WTC11 (cell line): ENCODE measurements around the gene PIGX.
"Not testable (repeated sequence)": the region's sequence is repeated elsewhere in the genome, so short reads cannot be mapped to it uniquely, and the experiment has no call there.

Experiments used
- ATF1 ChIP-seq: sonication (generic); formaldehyde crosslinking; IDR thresholded peaks from 2 replicates; pipeline ENCODE4 v1.8.1; 2023; ENCODE audit warnings: mild to moderate bottlenecking, moderate library complexity, missing genetic modification reagents
- ATF6 ChIP-seq: sonication (generic); formaldehyde crosslinking; IDR thresholded peaks from 2 replicates; pipeline ENCODE4 v1.8.1; 2023; ENCODE audit warnings: mild to moderate bottlenecking, missing genetic modification reagents
- CTCF ChIP-seq: fragments of 200-600 bp; IDR thresholded peaks from 2 replicates; pipeline ENCODE4 v1.8.0; 2022; ENCODE audit warnings: antibody characterized with exemption
- IRF2 ChIP-seq: sonication (generic); formaldehyde crosslinking; IDR thresholded peaks from 2 replicates; pipeline ENCODE4 v1.8.0; 2022; ENCODE audit warnings: low read depth, missing genetic modification reagents, borderline replicate concordance
- NR3C1 ChIP-seq: sonication (generic); formaldehyde crosslinking; conservative IDR thresholded peaks from 2 replicates; pipeline ENCODE4 v1.8.1; 2023; ENCODE audit warnings: low read depth, mild to moderate bottlenecking, missing genetic modification reagents
- RELA ChIP-seq: sonication (generic); formaldehyde crosslinking; IDR thresholded peaks from 2 replicates; pipeline ENCODE4 v1.8.1; 2022; ENCODE audit warnings: missing genetic modification reagents, mild to moderate bottlenecking, borderline replicate concordance
- SMAD3 ChIP-seq: sonication (generic); formaldehyde crosslinking; IDR thresholded peaks from 2 replicates; pipeline ENCODE4 v1.8.0; 2022; ENCODE audit warnings: missing genetic modification reagents, mild to moderate bottlenecking, borderline replicate concordance
- SOX15 ChIP-seq: fragments of 250-450 bp; sonication (Bioruptor Pico); IDR thresholded peaks from 2 replicates; pipeline ENCODE4 v1.9.0; 2021; ENCODE audit warnings: mild to moderate bottlenecking
- TEAD4 ChIP-seq: sonication (generic); formaldehyde crosslinking; IDR thresholded peaks from 2 replicates; pipeline ENCODE4 v1.8.0; 2022; ENCODE audit warnings: mild to moderate bottlenecking, missing genetic modification reagents
- TP53 ChIP-seq: sonication (generic); formaldehyde crosslinking; IDR thresholded peaks from 2 replicates; pipeline ENCODE4 v1.8.1; 2023; ENCODE audit warnings: mild to moderate bottlenecking, missing genetic modification reagents
- ZNF232 ChIP-seq: sonication (generic); formaldehyde crosslinking; IDR thresholded peaks from 2 replicates; pipeline ENCODE4 v1.8.0; 2022; ENCODE audit warnings: mild to moderate bottlenecking, missing genetic modification reagents
- TF ChIP-seq, protein P1 (sequence below): sonication (generic); formaldehyde crosslinking; IDR thresholded peaks from 2 replicates; pipeline ENCODE4 v1.8.1; 2022; ENCODE audit warnings: mild to moderate bottlenecking, missing genetic modification reagents, moderate library complexity, borderline replicate concordance

GRCh38 chr3:196717162-196717561, 5.0 kb downstream of the PIGX start:
- not testable (repeated sequence) for TF ChIP-seq CTCF; TP53; ATF6 (CRISPR knock-in tag); ATF1; RELA (CRISPR knock-in tag); TEAD4 (CRISPR knock-in tag); IRF2; SOX15; SMAD3 (CRISPR knock-in tag); NR3C1 (CRISPR knock-in tag); ZNF232 (CRISPR knock-in tag)
- TF ChIP-seq, protein P1, sequence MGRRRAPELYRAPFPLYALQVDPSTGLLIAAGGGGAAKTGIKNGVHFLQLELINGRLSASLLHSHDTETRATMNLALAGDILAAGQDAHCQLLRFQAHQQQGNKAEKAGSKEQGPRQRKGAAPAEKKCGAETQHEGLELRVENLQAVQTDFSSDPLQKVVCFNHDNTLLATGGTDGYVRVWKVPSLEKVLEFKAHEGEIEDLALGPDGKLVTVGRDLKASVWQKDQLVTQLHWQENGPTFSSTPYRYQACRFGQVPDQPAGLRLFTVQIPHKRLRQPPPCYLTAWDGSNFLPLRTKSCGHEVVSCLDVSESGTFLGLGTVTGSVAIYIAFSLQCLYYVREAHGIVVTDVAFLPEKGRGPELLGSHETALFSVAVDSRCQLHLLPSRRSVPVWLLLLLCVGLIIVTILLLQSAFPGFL (CRISPR knock-in tag), result not testable (repeated sequence)
